Stimulated activated naive CD8-positive, alpha-beta T cell treated with anti-CD3 and anti-CD28 coated beads, Interleukin-15, amount 100 ng/mL, for 72 hours (primary cell): Measurements from ENCODE around the gene OBI1.
A peak's percentile ranks its signal among the peaks of the same experiment; 100 is the strongest.
"Not testable (repeated sequence)": the region's sequence is repeated elsewhere in the genome, so short reads cannot be mapped to it uniquely, and the experiment has no call there.

Source experiments
- ATAC-seq: fragments of 150-1000 bp; cut with Tn5 transposase; 2 replicates; pipeline ENCODE4 v1.10.0; 2021; ENCODE audit warnings: mild to moderate bottlenecking, moderate library complexity
- DNase-seq, 2 donors: peaks; one replicate each; pipeline ENCODE4 v3.0.0; 2021 to 2022
- H3K27ac Mint-ChIP-seq, 2 donors: one replicate each; pipeline ENCODE4 v1.8.0; 2022; ENCODE audit warnings: mild to moderate bottlenecking in 2 of 2, mixed read lengths in 2 of 2, moderate library complexity in 2 of 2
- H3K27me3 Mint-ChIP-seq: one replicate; pipeline ENCODE4 v1.8.0; 2022; ENCODE audit warnings: mixed read lengths
- H3K4me1 Mint-ChIP-seq: one replicate; pipeline ENCODE4 v1.8.0; 2022; ENCODE audit warnings: mild to moderate bottlenecking, mixed read lengths
- H3K4me3 Mint-ChIP-seq, 2 donors: one replicate each; pipeline ENCODE4 v1.8.0; 2022; ENCODE audit warnings: mild to moderate bottlenecking in 2 of 2, mixed read lengths in 2 of 2, moderate library complexity in 1 of 2
- H3K9me3 Mint-ChIP-seq, 2 donors: one replicate each; pipeline ENCODE4 v1.8.0; 2022; ENCODE audit warnings: mixed read lengths in 2 of 2

The OBI1 gene

DNA sequence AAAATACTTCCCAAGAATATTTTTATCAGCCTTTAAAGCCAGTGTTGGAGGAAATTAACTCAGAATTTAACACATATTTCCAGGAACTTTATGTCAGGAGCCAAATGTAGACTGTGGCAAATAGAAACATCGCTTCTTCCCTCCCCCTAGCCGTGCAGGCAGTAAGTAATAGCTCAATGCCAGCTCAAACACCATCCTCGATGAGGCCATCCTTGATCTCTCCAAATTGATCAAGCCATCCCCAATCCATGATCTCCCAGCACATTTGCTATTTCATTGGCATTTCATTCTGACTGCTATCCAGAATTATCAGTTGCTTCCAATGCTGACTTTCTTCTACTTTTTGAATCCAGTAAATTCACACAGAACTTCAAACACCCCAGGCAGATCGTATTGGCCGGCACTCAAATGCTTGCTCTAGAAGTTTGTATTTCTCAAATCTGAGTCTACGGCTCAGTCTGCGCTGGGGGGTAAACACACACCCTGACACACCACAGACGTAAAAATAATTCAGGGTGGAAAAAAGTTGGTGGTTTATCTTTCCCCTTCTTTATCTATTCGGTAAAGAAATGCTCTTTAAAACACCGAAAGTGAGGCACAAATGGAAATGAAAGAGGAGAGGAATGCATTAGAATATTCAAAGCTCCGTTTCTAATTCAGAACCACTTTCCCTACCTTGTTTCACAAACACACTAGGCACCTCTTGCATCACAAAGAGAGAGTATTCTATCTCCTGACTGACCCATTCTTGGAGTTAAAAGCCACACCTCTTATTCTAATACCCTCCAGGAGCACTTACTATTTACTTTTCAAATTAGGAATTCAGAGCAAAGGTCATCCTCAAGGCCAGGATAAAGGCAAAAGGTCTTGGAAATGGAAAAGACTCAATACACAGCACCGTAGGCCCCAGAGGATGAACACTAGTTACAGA, 991 bp downstream of the OBI1 start:
- peak; percentile 13 for ATAC-seq
- DNase-seq, result no peak
- Mint-ChIP-seq H3K9me3 (no peaks in the 10 kb centered on the region), H3K4me3 (peak overlapping the region; percentile 90 to 100), H3K27me3 (no peaks in the 10 kb centered on the region), H3K4me1 (peaks cover 33% of the 10 kb centered on the region), H3K27ac (peak overlapping the region; percentile 95 to 100)

DNA sequence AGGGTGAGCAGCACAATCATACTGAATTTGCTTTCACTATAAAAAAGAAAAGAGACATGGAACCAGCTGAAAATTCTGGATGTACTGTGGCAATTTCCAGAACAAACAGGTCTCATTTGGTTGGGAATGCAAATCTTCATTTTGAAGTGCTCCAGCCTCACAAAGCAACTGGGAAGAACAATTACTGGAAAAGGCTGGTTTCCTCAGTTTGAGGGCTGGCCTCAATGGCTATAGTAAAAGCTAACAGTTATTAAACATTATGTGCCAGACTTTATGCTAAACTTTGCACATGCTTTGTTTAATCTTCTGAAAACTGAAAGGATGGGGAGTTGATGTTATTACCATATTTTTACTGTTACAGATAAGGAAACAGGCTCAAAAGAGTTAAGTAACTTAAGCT, 3.0 kb downstream of the OBI1 start:
- ATAC-seq (no peak), DNase-seq (no peak)
- Mint-ChIP-seq H3K27me3 (no peaks in the 10 kb centered on the region), H3K9me3 (no peaks in the 10 kb centered on the region), H3K27ac (no peak overlapping the region), H3K4me3 (peak overlapping the region in 1 of 2 donors; percentile 10), H3K4me1 (peaks cover 42% of the 10 kb centered on the region)

- Mint-ChIP-seq H3K4me1 (peaks cover 36% of the 10 kb centered on the region), H3K4me3 (no peak overlapping the region), H3K27me3 (no peaks in the 10 kb centered on the region), H3K9me3 (no peaks in the 10 kb centered on the region), H3K27ac (no peak overlapping the region)
- no peak for ATAC-seq
- DNase-seq, result no peak
These were observed 3.9 kb downstream of the OBI1 start for GRCh38 chr13:78655007-78655406.

DNA sequence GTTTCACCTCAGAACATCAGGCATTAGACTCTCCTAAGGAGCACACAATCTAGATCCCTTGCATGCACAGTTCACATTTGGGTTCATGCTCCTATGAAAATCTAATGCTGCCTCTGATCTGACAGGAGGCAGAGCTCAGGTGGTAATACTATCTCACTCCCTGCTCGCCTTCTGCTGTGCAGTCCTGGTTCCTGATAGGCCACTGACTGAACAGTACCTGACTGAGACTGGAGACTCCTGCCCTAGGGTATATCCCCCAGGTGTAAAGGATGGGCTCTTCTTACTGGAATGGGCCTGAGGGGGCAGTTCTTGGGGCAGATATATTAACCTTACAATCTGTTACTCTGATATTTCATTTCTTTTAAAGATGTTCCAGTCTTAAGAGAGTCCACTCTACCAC, 6.3 kb downstream of the OBI1 start:
- Mint-ChIP-seq H3K4me3 (no peak overlapping the region), H3K9me3 (no peaks in the 10 kb centered on the region), H3K27ac (no peak overlapping the region), H3K27me3 (no peaks in the 10 kb centered on the region), H3K4me1 (peaks cover 25% of the 10 kb centered on the region)
- no peak for DNase-seq
- no peak for ATAC-seq

- H3K27ac Mint-ChIP-seq, result no peak overlapping the region
- ATAC-seq (peak; percentile 57), DNase-seq (no peak)
- H3K9me3 Mint-ChIP-seq, result no peaks in the 10 kb centered on the region
- H3K4me3 Mint-ChIP-seq, result no peak overlapping the region
- H3K27me3 Mint-ChIP-seq, result no peaks in the 10 kb centered on the region
- peaks cover 24% of the 10 kb centered on the region for H3K4me1 Mint-ChIP-seq
These were observed 8.3 kb downstream of the OBI1 start for GRCh38 chr13:78650717-78651083.

- ATAC-seq (peak; percentile 35), DNase-seq (no peak)
- Mint-ChIP-seq H3K27me3 (no peaks in the 10 kb centered on the region), H3K9me3 (no peaks in the 10 kb centered on the region), H3K4me1 (peaks cover 19% of the 10 kb centered on the region), H3K27ac (no peak overlapping the region), H3K4me3 (no peak overlapping the region)
These were observed 8.8 kb downstream of the OBI1 start for GRCh38 chr13:78649997-78650716.

GRCh38 chr13:78647109-78647678, 11.8 kb downstream of the OBI1 start:
- not testable (repeated sequence) for H3K27me3 Mint-ChIP-seq, ATAC-seq, DNase-seq, H3K4me3 Mint-ChIP-seq, H3K27ac Mint-ChIP-seq, H3K9me3 Mint-ChIP-seq
- H3K4me1 Mint-ChIP-seq, result peaks cover 15% of the 10 kb centered on the region

GRCh38 chr13:78638216-78638615, 20.7 kb downstream of the OBI1 start:
- H3K27me3 Mint-ChIP-seq, result no peaks in the 10 kb centered on the region
- no peak for DNase-seq
- H3K27ac Mint-ChIP-seq, result no peak overlapping the region
- no peak for ATAC-seq
- no peak overlapping the region for H3K4me3 Mint-ChIP-seq
- no peaks in the 10 kb centered on the region for H3K9me3 Mint-ChIP-seq
- no peaks in the 10 kb centered on the region for H3K4me1 Mint-ChIP-seq

GRCh38 chr13:78636495-78636894, 22.5 kb downstream of the OBI1 start:
- Mint-ChIP-seq H3K4me1 (no peaks in the 10 kb centered on the region), H3K9me3 (no peaks in the 10 kb centered on the region), H3K27me3 (no peaks in the 10 kb centered on the region), H3K4me3 (no peak overlapping the region), H3K27ac (no peak overlapping the region)
- no peak for ATAC-seq
- DNase-seq, result no peak

GRCh38 chr13:78632996-78633395, 26.0 kb downstream of the OBI1 start:
- Mint-ChIP-seq H3K9me3 (no peaks in the 10 kb centered on the region), H3K27me3 (no peaks in the 10 kb centered on the region), H3K27ac (no peak overlapping the region), H3K4me3 (no peak overlapping the region), H3K4me1 (no peaks in the 10 kb centered on the region)
- ATAC-seq (no peak), DNase-seq (no peak)

DNA sequence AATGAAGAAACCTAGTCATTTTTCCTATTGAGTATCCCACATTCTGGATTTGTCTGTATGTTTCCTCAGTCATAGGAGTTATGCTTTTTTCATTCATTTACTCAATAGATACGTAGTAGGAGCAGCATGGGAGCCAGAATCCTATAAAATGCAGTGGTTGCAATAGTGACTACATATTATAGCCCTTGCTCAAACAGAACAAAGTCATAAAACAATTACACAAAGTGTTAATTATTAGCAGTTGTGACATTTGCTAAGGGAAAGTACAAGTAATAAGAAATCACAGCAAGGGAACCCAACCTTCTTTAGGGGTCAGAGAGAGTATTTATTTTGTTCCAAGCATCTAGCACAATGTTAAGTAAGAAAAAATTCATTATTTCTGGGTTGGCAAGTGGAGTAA, 27.9 kb downstream of the OBI1 start:
- Mint-ChIP-seq H3K27me3 (no peaks in the 10 kb centered on the region), H3K4me3 (no peak overlapping the region), H3K27ac (no peak overlapping the region), H3K4me1 (no peaks in the 10 kb centered on the region), H3K9me3 (no peaks in the 10 kb centered on the region)
- no peak for ATAC-seq
- no peak for DNase-seq

GRCh38 chr13:78630511-78630910, 28.4 kb downstream of the OBI1 start:
- Mint-ChIP-seq H3K4me3 (no peak overlapping the region), H3K27ac (no peak overlapping the region)
- no peak for ATAC-seq

GRCh38 chr13:78625384-78625783, 33.6 kb downstream of the OBI1 start:
- Mint-ChIP-seq H3K9me3 (no peaks in the 10 kb centered on the region), H3K4me3 (no peak overlapping the region), H3K4me1 (no peaks in the 10 kb centered on the region), H3K27me3 (no peaks in the 10 kb centered on the region), H3K27ac (no peak overlapping the region)
- no peak for DNase-seq
- ATAC-seq, result no peak

More at GRCh38 chr13:78630511-78630910, 28.4 kb downstream of the OBI1 start:
- DNase-seq, result no peak
- Mint-ChIP-seq H3K9me3 (no peaks in the 10 kb centered on the region), H3K27me3 (no peaks in the 10 kb centered on the region), H3K4me1 (no peaks in the 10 kb centered on the region)

DNA sequence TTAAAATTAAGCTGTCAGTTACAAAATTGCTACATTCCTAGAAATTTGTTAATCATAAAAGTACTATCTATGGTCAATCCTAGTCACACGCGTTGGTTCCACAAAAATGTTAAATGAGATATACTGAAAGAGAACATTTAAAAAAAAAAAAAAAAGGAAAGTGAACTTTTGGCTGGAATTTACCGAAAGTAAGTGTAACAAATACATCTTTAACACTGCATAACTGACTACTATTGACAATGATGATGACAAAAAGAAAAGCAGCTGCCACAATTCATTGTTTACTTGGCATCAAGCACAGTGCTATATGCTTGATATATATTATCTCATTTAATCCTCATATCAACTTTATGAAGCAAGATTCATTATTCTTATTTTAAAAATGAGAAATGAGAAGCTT, 35.8 kb downstream of the OBI1 start:
- no peaks in the 10 kb centered on the region for H3K4me1 Mint-ChIP-seq
- ATAC-seq (no peak), DNase-seq (no peak)
- H3K4me3 Mint-ChIP-seq, result no peak overlapping the region
- H3K27ac Mint-ChIP-seq, result no peak overlapping the region
- no peaks in the 10 kb centered on the region for H3K27me3 Mint-ChIP-seq
- H3K9me3 Mint-ChIP-seq, result no peaks in the 10 kb centered on the region

DNA sequence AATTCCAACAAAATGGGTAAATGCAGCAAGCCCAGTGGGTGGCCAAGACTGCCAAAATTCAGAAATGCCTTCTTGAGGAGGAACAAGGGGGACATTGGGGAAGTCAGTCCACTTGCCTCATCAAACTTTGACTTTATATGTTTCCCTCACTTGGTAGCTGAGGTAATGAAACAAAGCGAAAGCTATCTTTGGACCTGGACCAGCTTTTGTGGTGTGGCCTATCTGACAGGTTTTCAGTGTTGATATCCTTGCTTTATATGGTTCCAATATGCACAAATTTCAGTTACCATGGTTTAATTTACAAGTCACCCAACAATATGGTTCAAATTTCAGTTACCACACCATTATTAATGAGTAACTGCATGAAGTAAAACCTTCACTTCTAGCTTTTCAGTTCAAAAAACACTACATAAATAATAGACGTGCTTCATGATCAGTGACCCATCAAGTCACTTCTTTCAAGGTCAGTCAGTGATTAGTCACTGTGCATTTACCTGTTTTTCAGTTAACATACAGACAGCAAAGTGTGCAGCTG, 38.0 kb downstream of the OBI1 start:
- Mint-ChIP-seq H3K4me3 (no peak overlapping the region), H3K4me1 (no peaks in the 10 kb centered on the region), H3K27me3 (no peaks in the 10 kb centered on the region), H3K9me3 (no peaks in the 10 kb centered on the region), H3K27ac (no peak overlapping the region)
- DNase-seq (no peak), ATAC-seq (no peak)

DNA sequence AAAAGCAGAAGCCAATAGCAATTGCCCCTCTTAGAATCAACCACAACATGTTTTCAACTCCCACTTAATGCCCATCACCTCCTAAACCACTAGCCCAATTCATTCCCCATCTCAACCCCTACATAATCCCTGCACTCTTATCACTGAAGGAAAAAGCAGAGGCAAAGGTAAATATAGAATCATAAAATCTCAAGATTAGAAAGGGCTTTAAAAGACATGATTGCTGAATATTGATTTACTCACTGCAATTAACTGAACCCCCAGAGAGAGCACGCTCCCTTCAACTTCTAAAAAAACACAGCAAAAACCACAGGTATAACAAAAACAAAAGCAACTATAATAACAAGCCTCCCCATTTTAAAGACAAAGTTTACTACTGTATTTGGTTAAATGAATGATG, 40.5 kb downstream of the OBI1 start:
- Mint-ChIP-seq H3K27ac (no peak overlapping the region), H3K9me3 (no peaks in the 10 kb centered on the region), H3K4me1 (peaks cover 5% of the 10 kb centered on the region), H3K4me3 (no peak overlapping the region), H3K27me3 (no peaks in the 10 kb centered on the region)
- no peak for ATAC-seq
- DNase-seq, result no peak
